ENCODE data around the gene IFT172.

GRCh38 chr2:27489118-27489497, 435 bp downstream of the IFT172 start:
- TF ChIP-seq POLR2AphosphoS5 (IDR thresholded peaks at IDR 0.05) = no peak
- TF ChIP-seq POLR2A (IDR thresholded peaks at IDR 0.05; ENCODE audit: low read depth) = no peak
- TF ChIP-seq CTCF (IDR thresholded peaks at IDR 0.05) = peak in 1 of 3 experiments; percentile 19
- no peak for TF ChIP-seq EP300 (IDR thresholded peaks at IDR 0.05)

Measured in esophagus muscularis mucosa (tissue), 4 donors.